Right renal pelvis (tissue), 4 donors: ENCODE results near the gene CXCL5. TPM values are rescaled to one million over a fixed set of nuclear protein-coding genes. Genes with fewer than 3 reads are reported as not detected.

Experiments
- DNase-seq, 4 donors: peaks; one replicate each; pipeline ENCODE4 v3.0.0-alpha.2; 2013; ENCODE audit warnings: low read depth in 4 of 4, low spot score in 3 of 4, missing footprints in 1 of 4
- polyA plus RNA-seq, 4 donors: library from polyadenylated mRNA; unstranded; fragments of 120-200 nt; gene quantifications; one replicate each; pipeline ENCODE4 v1.2.1, GENCODE V29; 2013; ENCODE audit not compliant: insufficient read length in 4 of 4

Gene CXCL5
- polyA plus RNA-seq: under 1 TPM; 0.15 to 0.27 (median 0.19) TPM

- DNase-seq: no peak
Observed at GRCh38 chr4:73998040-73999011, at the start of gene CXCL5. CXCL5 (minus strand) TSS chr4:73998677; CDS start chr4:73998581, 96 bp downstream.

- no peak for DNase-seq
Observed at GRCh38 chr4:74047152-74047551, 48.7 kb upstream of the CXCL5 start.

- no peak for DNase-seq
Observed at GRCh38 chr4:74045772-74046171, 47.3 kb upstream of the CXCL5 start.

- DNase-seq: no peak
Observed at GRCh38 chr4:74045247-74045646, 46.8 kb upstream of the CXCL5 start.

GRCh38 chr4:74044677-74045076, 46.2 kb upstream of the CXCL5 start:
- no peak for DNase-seq

GRCh38 chr4:74042681-74043080, 44.2 kb upstream of the CXCL5 start:
- DNase-seq: no peak

- no peak for DNase-seq
Observed at GRCh38 chr4:74041418-74041817, 42.9 kb upstream of the CXCL5 start.

GRCh38 chr4:74039315-74039763, 40.9 kb upstream of the CXCL5 start:
- DNase-seq: no peak

- DNase-seq: peak; percentile 12 to 25 (median 19)
Observed at GRCh38 chr4:74038425-74039314, 40.2 kb upstream of the CXCL5 start, which contains the start of gene CXCL3. CXCL3 (minus strand) TSS chr4:74038689; CDS start chr4:74038611, 78 bp downstream.

- no peak for DNase-seq
Observed at GRCh38 chr4:74038086-74038424, 39.6 kb upstream of the CXCL5 start.

GRCh38 chr4:74037076-74037955, 38.8 kb upstream of the CXCL5 start:
- no peak for DNase-seq

GRCh38 chr4:74033739-74034138, 35.3 kb upstream of the CXCL5 start:
- no peak for DNase-seq

GRCh38 chr4:74032064-74032463, 33.6 kb upstream of the CXCL5 start:
- DNase-seq: no peak

- DNase-seq: no peak
Observed at GRCh38 chr4:74031576-74031975, 33.1 kb upstream of the CXCL5 start.

GRCh38 chr4:74030285-74030684, 31.8 kb upstream of the CXCL5 start:
- no peak for DNase-seq

- no peak for DNase-seq
Observed at GRCh38 chr4:74028504-74028903, 30.0 kb upstream of the CXCL5 start.

- no peak for DNase-seq
Observed at GRCh38 chr4:74023709-74024108, 25.2 kb upstream of the CXCL5 start.

GRCh38 chr4:74021601-74022000, 23.1 kb upstream of the CXCL5 start:
- DNase-seq: no peak

- DNase-seq: no peak
Observed at GRCh38 chr4:74018771-74019170, 20.3 kb upstream of the CXCL5 start.

- no peak for DNase-seq
Observed at GRCh38 chr4:74018116-74018515, 19.6 kb upstream of the CXCL5 start.
